ENCODE results near the gene ART4.

ART4 gene

DNA sequence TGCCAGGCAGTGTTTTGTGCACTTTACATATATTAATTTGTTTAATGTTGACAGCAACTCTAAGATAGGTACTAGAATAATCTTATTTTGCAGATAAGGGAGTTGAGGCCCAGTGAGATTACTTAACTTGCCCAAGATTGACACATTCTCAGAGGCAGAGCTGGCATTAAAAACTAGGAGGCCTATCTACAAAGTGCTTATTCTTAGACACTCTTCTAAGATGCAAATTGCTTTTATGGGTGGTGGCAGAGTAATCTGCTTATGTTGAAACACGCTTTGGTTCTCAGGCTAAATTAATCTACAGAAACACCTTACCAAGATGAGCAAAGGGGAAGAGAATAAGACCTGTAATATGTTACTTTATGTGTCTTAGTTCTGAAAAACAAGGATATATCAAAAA lies 35.2 kb upstream of the ART4 start:
- TF ChIP-seq KLF9 (tag by site-specific recombination; IDR thresholded peaks at IDR 0.05; ENCODE audit: low read depth) (no peak), ZNF211 (tag by site-specific recombination; IDR thresholded peaks at IDR 0.05; ENCODE audit: low read depth) (no peak), ZNF391 (tag by site-specific recombination; IDR thresholded peaks at IDR 0.05; ENCODE audit: borderline replicate concordance, low read depth) (no peak), ZBTB20 (tag by site-specific recombination; IDR thresholded peaks at IDR 0.05) (no peak), ZNF549 (tag by site-specific recombination; IDR thresholded peaks at IDR 0.05) (no peak), MYNN (tag by site-specific recombination; IDR thresholded peaks at IDR 0.05; ENCODE audit: borderline replicate concordance) (no peak)
- TF ChIP-seq, protein P1, sequence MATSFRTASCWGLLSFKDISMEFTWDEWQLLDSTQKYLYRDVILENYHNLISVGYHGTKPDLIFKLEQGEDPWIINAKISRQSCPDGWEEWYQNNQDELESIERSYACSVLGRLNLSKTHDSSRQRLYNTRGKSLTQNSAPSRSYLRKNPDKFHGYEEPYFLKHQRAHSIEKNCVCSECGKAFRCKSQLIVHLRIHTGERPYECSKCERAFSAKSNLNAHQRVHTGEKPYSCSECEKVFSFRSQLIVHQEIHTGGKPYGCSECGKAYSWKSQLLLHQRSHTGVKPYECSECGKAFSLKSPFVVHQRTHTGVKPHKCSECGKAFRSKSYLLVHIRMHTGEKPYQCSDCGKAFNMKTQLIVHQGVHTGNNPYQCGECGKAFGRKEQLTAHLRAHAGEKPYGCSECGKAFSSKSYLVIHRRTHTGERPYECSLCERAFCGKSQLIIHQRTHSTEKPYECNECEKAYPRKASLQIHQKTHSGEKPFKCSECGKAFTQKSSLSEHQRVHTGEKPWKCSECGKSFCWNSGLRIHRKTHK (tag by site-specific recombination; IDR thresholded peaks at IDR 0.05): no peak
- TF ChIP-seq, protein P2, sequence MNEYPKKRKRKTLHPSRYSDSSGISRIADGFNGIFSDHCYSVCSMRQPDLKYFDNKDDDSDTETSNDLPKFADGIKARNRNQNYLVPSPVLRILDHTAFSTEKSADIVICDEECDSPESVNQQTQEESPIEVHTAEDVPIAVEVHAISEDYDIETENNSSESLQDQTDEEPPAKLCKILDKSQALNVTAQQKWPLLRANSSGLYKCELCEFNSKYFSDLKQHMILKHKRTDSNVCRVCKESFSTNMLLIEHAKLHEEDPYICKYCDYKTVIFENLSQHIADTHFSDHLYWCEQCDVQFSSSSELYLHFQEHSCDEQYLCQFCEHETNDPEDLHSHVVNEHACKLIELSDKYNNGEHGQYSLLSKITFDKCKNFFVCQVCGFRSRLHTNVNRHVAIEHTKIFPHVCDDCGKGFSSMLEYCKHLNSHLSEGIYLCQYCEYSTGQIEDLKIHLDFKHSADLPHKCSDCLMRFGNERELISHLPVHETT (tag by site-specific recombination; IDR thresholded peaks at IDR 0.05): no peak
- TF ChIP-seq, protein P3, sequence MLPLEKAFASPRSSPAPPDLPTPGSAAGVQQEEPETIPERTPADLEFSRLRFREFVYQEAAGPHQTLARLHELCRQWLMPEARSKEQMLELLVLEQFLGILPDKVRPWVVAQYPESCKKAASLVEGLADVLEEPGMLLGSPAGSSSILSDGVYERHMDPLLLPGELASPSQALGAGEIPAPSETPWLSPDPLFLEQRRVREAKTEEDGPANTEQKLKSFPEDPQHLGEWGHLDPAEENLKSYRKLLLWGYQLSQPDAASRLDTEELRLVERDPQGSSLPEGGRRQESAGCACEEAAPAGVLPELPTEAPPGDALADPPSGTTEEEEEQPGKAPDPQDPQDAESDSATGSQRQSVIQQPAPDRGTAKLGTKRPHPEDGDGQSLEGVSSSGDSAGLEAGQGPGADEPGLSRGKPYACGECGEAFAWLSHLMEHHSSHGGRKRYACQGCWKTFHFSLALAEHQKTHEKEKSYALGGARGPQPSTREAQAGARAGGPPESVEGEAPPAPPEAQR (tag by site-specific recombination; IDR thresholded peaks at IDR 0.05): no peak
- TF ChIP-seq, protein P4, sequence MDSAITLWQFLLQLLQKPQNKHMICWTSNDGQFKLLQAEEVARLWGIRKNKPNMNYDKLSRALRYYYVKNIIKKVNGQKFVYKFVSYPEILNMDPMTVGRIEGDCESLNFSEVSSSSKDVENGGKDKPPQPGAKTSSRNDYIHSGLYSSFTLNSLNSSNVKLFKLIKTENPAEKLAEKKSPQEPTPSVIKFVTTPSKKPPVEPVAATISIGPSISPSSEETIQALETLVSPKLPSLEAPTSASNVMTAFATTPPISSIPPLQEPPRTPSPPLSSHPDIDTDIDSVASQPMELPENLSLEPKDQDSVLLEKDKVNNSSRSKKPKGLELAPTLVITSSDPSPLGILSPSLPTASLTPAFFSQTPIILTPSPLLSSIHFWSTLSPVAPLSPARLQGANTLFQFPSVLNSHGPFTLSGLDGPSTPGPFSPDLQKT (IDR thresholded peaks at IDR 0.05; ENCODE audit: borderline replicate concordance, low read depth, low read length): no peak
- H3K36me3 ChIP-seq (ENCODE audit: control insufficient read depth in 2 of 2, insufficient read depth in 1 of 2, low read length in 2 of 2): no peaks in the 10 kb centered on the region
- POLR2A ChIA-PET: interaction anchor here (1.0 kb wide), 1 partner anchor 513 kb away, joined by 3 read pairs; the partner anchor contains the start of gene ATF7IP
- H3K9me3 ChIP-seq (ENCODE audit: control insufficient read depth, insufficient read depth, low read depth, low read length): no peaks in the 10 kb centered on the region
- no peak overlapping the region for H3K27ac ChIP-seq (ENCODE audit: extremely low read depth, low read depth, low read length)
- CTCF ChIA-PET: no interaction called here
- no peak overlapping the region for H3K4me3 ChIP-seq (ENCODE audit: low read depth, low read length)
- no peaks in the 10 kb centered on the region for H3K4me1 ChIP-seq (ENCODE audit: control insufficient read depth, insufficient read depth, low read length)

DNA sequence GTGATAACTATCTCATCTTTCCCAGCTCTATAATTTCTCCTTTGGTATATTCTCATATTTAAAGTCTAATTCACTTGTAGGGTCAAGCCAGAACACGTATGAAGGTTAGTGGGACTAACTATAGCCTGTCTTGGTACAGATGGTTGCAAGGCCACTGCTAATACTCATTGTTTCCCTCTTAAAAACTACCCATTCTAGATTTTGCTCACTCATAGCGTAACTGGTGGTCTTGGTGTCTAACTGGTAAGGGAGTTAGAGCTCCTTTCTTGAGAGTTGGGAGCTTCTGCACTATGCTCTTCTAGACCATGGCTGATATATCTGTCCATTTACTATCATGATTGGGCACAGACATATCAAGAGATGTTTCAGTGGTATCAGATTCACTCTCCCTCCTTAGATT lies 33.5 kb upstream of the ART4 start:
- ChIA-PET CTCF (no interaction called here), POLR2A (no interaction called here)
- H3K27ac ChIP-seq (ENCODE audit: extremely low read depth, low read depth, low read length): no peak overlapping the region

More for the DNA sequence above, 33.5 kb upstream of the ART4 start:
- Histone ChIP-seq H3K4me3 (ENCODE audit: low read depth, low read length) (no peak overlapping the region), H3K9me3 (ENCODE audit: control insufficient read depth, insufficient read depth, low read depth, low read length) (no peaks in the 10 kb centered on the region), H3K4me1 (ENCODE audit: control insufficient read depth, insufficient read depth, low read length) (no peaks in the 10 kb centered on the region), H3K36me3 (ENCODE audit: control insufficient read depth in 2 of 2, insufficient read depth in 1 of 2, low read length in 2 of 2) (no peaks in the 10 kb centered on the region)
- no peak for TF ChIP-seq ZNF549 (tag by site-specific recombination; IDR thresholded peaks at IDR 0.05)
- no peak for TF ChIP-seq ZNF202 (tag by site-specific recombination; IDR thresholded peaks at IDR 0.05; ENCODE audit: borderline replicate concordance)
- TF ChIP-seq RBAK (tag by site-specific recombination; IDR thresholded peaks at IDR 0.05): no peak
- TF ChIP-seq, protein P5, sequence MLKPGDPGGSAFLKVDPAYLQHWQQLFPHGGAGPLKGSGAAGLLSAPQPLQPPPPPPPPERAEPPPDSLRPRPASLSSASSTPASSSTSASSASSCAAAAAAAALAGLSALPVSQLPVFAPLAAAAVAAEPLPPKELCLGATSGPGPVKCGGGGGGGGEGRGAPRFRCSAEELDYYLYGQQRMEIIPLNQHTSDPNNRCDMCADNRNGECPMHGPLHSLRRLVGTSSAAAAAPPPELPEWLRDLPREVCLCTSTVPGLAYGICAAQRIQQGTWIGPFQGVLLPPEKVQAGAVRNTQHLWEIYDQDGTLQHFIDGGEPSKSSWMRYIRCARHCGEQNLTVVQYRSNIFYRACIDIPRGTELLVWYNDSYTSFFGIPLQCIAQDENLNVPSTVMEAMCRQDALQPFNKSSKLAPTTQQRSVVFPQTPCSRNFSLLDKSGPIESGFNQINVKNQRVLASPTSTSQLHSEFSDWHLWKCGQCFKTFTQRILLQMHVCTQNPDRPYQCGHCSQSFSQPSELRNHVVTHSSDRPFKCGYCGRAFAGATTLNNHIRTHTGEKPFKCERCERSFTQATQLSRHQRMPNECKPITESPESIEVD (tag by site-specific recombination; IDR thresholded peaks at IDR 0.05): no peak
- no peak for TF ChIP-seq PRDM1 (tag by site-specific recombination; IDR thresholded peaks at IDR 0.05)
- no peak for TF ChIP-seq ZNF341 (tag by site-specific recombination; IDR thresholded peaks at IDR 0.05; ENCODE audit: low read depth)
- no peak for TF ChIP-seq ZBTB21 (tag by site-specific recombination; IDR thresholded peaks at IDR 0.05)
- TF ChIP-seq ZNF302 (tag by site-specific recombination; IDR thresholded peaks at IDR 0.05; ENCODE audit: low read depth): no peak
- no peak for TF ChIP-seq ZNF23 (tag by site-specific recombination; IDR thresholded peaks at IDR 0.05; ENCODE audit: borderline replicate concordance)
- TF ChIP-seq ZNF48 (tag by site-specific recombination; IDR thresholded peaks at IDR 0.05): no peak
- no peak for TF ChIP-seq REPIN1 (tag by site-specific recombination; IDR thresholded peaks at IDR 0.05; ENCODE audit: low read depth)
- no peak for TF ChIP-seq ZNF37A (tag by site-specific recombination; IDR thresholded peaks at IDR 0.05)
- no peak for TF ChIP-seq GLI2 (tag by site-specific recombination; IDR thresholded peaks at IDR 0.05; ENCODE audit: borderline replicate concordance, low read depth)
- no peak for TF ChIP-seq TRIM28 (IDR thresholded peaks at IDR 0.05; ENCODE audit: borderline replicate concordance, low read length)
- no peak for TF ChIP-seq ZNF211 (tag by site-specific recombination; IDR thresholded peaks at IDR 0.05; ENCODE audit: low read depth)
- TF ChIP-seq, protein P6, sequence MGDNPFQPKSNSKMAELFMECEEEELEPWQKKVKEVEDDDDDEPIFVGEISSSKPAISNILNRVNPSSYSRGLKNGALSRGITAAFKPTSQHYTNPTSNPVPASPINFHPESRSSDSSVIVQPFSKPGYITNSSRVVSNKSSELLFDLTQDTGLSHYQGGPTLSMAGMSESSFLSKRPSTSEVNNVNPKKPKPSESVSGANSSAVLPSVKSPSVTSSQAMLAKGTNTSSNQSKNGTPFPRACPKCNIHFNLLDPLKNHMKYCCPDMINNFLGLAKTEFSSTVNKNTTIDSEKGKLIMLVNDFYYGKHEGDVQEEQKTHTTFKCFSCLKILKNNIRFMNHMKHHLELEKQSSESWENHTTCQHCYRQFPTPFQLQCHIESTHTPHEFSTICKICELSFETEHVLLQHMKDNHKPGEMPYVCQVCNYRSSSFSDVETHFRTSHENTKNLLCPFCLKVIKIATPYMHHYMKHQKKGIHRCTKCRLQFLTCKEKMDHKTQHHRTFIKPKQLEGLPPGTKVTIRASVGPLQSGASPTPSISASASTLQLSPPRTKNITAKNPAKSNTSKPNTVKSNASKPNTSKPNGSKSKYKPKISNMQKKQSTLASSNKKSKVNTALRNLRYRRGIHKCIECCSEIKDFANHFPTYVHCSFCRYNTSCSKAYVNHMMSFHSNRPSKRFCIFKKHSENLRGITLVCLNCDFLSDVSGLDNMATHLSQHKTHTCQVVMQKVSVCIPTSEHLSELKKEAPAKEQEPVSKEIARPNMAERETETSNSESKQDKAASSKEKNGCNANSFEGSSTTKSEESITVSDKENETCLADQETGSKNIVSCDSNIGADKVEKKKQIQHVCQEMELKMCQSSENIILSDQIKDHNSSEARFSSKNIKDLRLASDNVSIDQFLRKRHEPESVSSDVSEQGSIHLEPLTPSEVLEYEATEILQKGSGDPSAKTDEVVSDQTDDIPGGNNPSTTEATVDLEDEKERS (tag by site-specific recombination; IDR thresholded peaks at IDR 0.05): no peak
- TF ChIP-seq IKZF3 (tag by site-specific recombination; IDR thresholded peaks at IDR 0.05): no peak
- no peak for TF ChIP-seq ZNF629 (tag by site-specific recombination; IDR thresholded peaks at IDR 0.05)
